Mammary epithelial cell (primary cell): ENCODE measurements around the gene LRMDA.

Experiments used
- CTCF ChIP-seq, 2 donors: IDR thresholded peaks in 1 of 2; conservative IDR thresholded peaks in 1 of 2; 2 replicates each; pipeline ENCODE4 v1.5.1; 2011 to 2012; ENCODE audit warnings: inconsistent platforms in 2 of 2, low read length in 2 of 2, mild to moderate bottlenecking in 2 of 2, control low read depth in 1 of 2, low read depth in 1 of 2; ENCODE audit not compliant: insufficient read depth in 1 of 2; ENCODE audit errors: extremely low read depth in 1 of 2
- EZH2 ChIP-seq: IDR thresholded peaks from 2 replicates; pipeline ENCODE4 v1.6.1; 2012; ENCODE audit warnings: low read length, inconsistent platforms, borderline replicate concordance

- TF ChIP-seq CTCF (conservative IDR thresholded peaks at IDR 0.05 in 1 of 2, IDR thresholded peaks at IDR 0.05 in 1 of 2; ENCODE audit: extremely low read depth in 1 of 2, insufficient read depth in 1 of 2, low read depth in 1 of 2, low read length in 2 of 2) (no peak), EZH2 (no peak)
Observed at GRCh38 chr10:75845176-75845947, 413.9 kb downstream of the LRMDA start.
